HG03060 (cell line): ENCODE results near the gene FCER2.
"Not testable (repeated sequence)": the region's sequence is repeated elsewhere in the genome, so short reads cannot be mapped to it uniquely, and the experiment has no call there.

ENCODE experiments used
- ATAC-seq: cut with Tn5 transposase; IDR thresholded peaks from one replicate; pipeline ENCODE4 v1.9.1; 2021; ENCODE audit warnings: low read depth, moderate number of reproducible peaks; ENCODE audit not compliant: unreplicated experiment

The FCER2 gene

GRCh38 chr19:7654401-7654800 is 47.5 kb downstream of the FCER2 start:
- no peak for ATAC-seq

- ATAC-seq, result no peak
Observed at GRCh38 chr19:7652061-7652641, 49.8 kb downstream of the FCER2 start.

DNA sequence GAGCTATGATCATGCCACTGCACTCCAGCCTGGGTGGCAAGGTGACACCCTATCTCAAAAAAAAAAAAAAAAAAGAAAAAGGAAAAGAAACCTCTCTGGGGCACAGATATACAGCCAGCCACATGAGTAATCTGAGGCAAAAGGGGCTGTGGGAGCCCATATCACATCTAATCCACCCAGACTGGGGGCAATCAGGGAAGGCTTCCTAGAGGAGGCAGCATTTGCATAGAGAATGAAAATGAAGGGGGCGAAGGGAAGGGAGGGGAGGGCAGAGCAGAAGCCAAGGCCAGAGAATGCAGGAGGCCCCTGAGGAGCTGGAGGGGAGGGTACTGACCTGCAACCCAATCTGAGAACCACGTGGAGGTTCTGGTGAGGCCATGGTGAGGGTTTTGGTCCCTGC is 51.8 kb downstream of the FCER2 start:
- no peak for ATAC-seq

DNA sequence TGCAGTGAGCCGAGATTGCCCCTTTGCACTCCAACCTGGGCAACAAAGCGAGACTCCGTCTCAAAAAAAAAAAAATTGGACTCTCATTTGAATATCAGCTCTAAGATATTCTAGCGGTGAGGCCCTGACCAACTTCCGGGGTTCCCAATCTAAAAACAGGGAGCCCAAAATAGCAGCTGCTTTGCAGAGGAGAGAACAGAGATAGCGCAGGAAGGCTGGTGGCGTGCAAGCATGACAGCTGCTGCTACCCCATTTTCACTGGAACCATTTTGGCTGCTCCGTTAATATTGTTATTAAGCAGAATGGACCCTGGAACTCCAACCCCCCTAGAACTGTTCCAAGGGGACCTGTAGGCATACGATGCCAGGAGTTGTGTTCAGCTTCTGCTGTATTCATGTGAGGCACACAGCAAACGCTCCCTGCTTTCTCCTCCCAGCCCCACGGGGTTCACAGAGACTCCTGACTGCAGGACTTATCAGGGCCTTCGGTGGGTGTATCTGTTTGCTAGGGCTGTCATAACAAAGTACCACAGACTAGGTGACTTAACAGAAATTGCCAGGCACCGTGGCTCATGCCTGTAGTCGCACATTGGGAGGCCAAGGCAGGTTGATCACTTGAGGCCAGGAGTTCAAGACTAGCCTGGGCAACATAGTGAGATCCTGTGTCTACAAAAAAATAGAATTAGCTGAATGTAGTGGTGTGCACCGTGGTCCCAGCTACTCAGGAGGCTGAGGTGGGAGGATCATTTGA is 53.5 kb downstream of the FCER2 start:
- no peak for ATAC-seq

DNA sequence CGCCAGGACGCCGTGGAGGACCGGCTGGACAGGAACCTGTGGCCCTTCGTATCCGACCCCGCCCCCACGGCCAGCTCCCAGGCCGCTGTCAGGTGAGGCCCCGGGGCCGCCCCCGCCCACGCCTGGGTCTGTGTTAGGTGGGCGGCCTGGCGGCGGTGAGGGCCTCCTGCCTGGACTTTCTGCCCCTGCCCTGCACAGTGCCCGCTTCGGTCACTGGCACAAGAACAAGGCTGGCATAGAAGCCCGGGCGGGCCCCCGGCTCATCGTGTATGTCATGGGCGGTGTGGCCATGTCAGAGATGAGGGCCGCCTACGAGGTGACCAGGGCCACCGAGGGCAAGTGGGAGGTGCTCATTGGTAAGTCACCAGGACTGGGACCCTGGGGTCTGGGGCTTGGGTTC is 54.8 kb downstream of the FCER2 start:
- no peak for ATAC-seq

DNA sequence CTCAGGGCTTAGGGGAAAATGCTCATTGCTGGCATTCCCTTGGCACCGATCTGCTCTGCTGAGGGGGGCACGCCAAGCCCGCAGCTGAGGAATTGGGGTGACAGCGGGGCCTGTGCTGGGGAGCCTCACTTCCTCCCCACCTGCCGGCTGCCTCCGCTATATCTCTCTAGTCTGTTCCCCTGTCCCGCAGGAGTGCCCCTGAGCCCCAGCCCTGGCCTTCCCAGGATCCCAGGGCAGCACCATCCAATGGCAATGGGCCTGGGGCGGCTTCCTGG is 55.6 kb downstream of the FCER2 start:
- ATAC-seq, result no peak

DNA sequence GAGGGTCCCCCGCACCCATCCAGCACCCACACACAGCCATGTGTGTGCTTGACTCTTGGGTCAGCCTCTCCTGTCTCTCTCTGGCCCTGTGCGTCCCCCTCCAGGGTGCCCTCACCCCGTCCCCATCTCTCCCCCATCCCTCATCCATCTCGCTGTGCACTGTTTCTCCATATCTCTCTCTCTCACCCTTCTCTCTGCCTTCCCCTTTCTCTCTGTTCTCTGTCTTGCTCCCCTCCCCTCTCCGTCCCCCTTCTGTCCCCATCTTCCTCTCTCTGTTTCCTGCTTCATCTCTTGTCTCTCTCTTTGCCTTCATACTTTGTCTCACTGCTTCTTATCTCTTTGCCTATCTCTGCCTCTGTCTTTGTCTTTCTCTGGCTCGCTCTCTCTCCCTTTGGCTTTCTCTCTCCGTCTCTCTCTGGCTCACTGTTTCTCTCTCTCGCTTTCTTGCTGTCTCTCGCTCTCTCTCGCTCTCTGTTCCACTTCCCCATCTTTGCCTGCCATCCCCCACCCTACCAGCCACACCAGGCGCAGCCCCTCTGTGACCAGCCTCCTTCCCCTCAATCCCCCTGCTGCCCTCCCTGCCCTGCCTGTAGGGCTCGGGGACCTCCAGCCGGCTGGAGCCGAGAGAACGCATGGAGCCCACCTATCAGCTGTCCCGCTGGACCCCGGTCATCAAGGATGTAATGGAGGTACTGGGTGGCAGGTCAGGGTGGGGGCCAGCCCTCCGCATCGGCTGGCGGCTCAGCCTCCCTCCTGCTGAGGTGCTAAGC is 56.1 kb downstream of the FCER2 start:
- ATAC-seq, result no peak

GRCh38 chr19:7645163-7645562 is 56.8 kb downstream of the FCER2 start:
- ATAC-seq, result no peak

- ATAC-seq, result no peak
Observed at GRCh38 chr19:7644550-7644877, 57.4 kb downstream of the FCER2 start.

DNA sequence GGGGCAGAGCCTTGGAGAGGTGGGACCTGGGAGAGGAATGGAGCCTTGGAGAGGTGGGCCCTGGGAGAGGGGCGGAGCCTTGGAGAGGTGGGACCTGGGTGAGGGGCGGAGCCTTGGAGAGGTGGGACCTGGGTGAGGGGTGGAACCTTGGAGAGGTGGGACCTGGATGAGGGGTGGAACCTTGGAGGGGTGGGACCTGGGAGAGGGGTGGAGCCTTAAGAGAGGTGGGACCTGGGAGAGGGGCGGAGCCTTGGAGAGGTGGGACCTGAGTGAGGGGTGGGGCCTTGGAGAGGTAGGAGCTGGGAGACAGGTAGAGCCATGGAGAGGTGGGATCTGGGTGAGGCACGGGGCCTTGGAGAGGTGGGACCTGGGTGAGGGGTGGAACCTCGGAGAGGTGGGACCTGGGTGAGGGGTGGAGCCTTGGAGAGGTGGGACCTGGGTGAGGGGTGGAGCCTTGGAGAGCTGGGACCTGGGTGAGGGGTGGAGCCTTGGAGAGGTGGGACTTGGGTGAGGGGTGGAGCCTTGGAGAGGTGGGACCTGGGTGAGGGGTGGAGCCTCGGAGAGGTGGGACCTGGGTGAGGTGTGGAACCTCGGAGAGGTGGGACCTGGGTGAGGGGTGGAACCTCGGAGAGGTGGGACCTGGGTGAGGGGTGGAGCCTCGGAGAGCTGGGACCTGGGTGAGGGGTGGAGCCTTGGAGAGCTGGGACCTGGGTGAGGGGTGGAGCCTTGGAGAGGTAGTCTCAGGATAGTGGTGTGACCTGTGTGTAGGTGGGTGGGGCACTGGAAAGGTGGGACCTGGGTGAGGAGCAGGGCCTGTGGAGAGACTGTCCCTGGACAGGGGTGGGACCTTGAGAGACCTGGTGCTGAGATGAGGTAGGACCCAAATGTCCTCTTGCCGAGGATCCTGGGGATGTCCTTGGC is 58.0 kb downstream of the FCER2 start:
- ATAC-seq, result not testable (repeated sequence)

GRCh38 chr19:7643031-7643415 is 58.9 kb downstream of the FCER2 start:
- no peak for ATAC-seq

DNA sequence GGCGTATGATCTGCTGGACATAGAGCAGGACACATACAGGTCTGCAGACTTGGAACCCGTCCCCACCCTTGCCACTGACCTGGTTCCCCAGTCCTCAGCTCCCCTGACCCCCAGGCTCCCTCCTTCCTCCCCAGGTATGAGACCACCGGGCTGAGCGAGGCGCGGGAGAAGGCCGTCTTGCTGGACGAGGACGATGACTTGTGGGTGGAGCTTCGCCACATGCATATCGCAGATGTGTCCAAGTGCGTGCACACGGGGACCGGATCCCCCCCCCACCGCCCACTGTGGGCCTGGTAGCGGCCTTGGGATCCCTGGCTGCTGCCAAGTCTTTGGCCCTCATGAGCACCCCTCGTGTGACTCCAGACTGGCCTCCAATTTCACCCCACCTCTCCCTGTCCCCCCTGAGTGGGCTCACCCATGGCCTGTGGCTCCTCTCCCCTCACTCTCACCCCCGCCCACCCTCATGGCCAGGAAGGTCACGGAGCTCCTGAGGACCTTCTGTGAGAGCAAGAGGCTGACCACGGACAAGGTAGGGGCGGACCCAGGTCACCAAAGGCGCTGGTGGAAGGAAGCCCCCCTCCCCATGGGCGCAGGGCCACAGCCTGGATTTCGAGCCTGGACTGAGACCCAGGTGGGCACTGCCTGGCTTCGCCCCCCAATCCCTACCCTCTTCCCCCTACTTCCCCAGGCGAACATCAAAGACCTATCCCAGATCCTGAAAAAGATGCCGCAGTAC is 59.5 kb downstream of the FCER2 start:
- ATAC-seq, result no peak

- no peak for ATAC-seq
Observed at GRCh38 chr19:7641290-7642276, 60.3 kb downstream of the FCER2 start.

DNA sequence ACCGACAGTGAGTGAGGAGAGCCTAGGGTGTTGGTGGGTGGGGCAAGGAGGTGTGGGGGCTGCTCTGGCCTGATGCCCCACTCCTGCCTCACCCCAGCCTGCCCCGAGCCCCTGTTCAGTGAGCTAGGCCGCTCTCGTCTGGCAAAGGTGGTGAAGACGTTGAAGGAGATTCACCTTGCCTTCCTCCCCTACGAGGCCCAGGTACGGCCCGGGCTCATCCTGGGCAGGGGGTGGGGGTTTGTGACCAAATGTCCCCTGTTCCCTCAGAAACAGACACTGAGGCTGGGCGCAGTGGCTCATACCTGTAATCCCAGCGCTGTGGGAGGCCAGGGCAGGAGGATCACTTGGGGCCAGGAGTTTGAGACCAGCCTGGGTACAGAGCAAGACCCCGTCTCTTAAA is 61.1 kb downstream of the FCER2 start:
- ATAC-seq, result no peak

GRCh38 chr19:7639863-7640348 is 62.0 kb downstream of the FCER2 start:
- no peak for ATAC-seq

- ATAC-seq, result no peak
Observed at GRCh38 chr19:7638802-7639465, 63.0 kb downstream of the FCER2 start.
